ENCODE data around the gene SNRPD3. TPM values are rescaled to one million over a fixed set of nuclear protein-coding genes. Genes with fewer than 3 reads are reported as not detected.
A peak's percentile ranks its signal among the peaks of the same experiment; 100 is the strongest.

The SNRPD3 gene
- total RNA-seq, 1 experiment from 2014 or later: 220 TPM

DNA sequence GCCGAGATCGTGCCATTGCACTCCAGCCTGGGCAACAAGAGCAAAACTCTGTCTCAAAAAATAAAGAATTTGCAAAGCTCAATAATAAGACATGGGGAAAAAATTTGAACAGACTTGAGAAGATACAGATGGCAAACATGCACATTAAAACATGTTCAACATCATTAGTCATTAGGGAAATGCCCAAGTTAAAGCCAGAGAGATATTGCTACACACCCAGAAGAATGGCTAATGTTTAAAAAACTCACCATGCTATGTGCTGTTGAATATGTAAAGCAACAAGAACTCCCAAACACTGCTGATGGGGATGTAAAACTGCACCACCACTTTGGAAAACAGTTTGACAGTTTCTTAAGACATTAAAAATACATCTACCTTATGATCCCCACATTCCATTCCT, 24.5 kb downstream of the SNRPD3 start:
- Histone ChIP-seq H3K4me1 (ENCODE audit: insufficient read depth, low read length, poor library complexity, severe bottlenecking) (peaks cover 26% of the 10 kb centered on the region), H3K9me3 (ENCODE audit: low read depth, low read length, poor library complexity, severe bottlenecking) (no peaks in the 10 kb centered on the region), H3K36me3 (ENCODE audit: insufficient read depth, low read length, poor library complexity, severe bottlenecking) (peaks cover 7% of the 10 kb centered on the region), H3K4me3 (ENCODE audit: low read depth, low read length, poor library complexity, severe bottlenecking) (no peak overlapping the region), H3K27me3 (replicated peaks; ENCODE audit: insufficient read depth, low read depth, low read length, poor library complexity) (no peaks in the 10 kb centered on the region), H3K27ac (ENCODE audit: low read depth, low read length, poor library complexity, severe bottlenecking) (no peak overlapping the region)
- no TSS peak for BruUV-seq (replicated peaks)
- CTCF ChIA-PET: no interaction called here
- POLR2A ChIA-PET (ENCODE audit: low non-redundant PET): no interaction called here
- TF ChIP-seq, protein P1, sequence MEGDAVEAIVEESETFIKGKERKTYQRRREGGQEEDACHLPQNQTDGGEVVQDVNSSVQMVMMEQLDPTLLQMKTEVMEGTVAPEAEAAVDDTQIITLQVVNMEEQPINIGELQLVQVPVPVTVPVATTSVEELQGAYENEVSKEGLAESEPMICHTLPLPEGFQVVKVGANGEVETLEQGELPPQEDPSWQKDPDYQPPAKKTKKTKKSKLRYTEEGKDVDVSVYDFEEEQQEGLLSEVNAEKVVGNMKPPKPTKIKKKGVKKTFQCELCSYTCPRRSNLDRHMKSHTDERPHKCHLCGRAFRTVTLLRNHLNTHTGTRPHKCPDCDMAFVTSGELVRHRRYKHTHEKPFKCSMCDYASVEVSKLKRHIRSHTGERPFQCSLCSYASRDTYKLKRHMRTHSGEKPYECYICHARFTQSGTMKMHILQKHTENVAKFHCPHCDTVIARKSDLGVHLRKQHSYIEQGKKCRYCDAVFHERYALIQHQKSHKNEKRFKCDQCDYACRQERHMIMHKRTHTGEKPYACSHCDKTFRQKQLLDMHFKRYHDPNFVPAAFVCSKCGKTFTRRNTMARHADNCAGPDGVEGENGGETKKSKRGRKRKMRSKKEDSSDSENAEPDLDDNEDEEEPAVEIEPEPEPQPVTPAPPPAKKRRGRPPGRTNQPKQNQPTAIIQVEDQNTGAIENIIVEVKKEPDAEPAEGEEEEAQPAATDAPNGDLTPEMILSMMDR (conservative IDR thresholded peaks at IDR 0.05; ENCODE audit: low read depth, low read length): no peak
- TF ChIP-seq EZH2 (IDR thresholded peaks at IDR 0.05; ENCODE audit: borderline replicate concordance, low read depth, low read length, poor library complexity, severe bottlenecking): no peak
- no peak for DNase-seq (ENCODE audit: low spot score)
- intact Hi-C loops (cut with micrococcal nuclease; ENCODE audit: unreplicated experiment): no loop called here

DNA sequence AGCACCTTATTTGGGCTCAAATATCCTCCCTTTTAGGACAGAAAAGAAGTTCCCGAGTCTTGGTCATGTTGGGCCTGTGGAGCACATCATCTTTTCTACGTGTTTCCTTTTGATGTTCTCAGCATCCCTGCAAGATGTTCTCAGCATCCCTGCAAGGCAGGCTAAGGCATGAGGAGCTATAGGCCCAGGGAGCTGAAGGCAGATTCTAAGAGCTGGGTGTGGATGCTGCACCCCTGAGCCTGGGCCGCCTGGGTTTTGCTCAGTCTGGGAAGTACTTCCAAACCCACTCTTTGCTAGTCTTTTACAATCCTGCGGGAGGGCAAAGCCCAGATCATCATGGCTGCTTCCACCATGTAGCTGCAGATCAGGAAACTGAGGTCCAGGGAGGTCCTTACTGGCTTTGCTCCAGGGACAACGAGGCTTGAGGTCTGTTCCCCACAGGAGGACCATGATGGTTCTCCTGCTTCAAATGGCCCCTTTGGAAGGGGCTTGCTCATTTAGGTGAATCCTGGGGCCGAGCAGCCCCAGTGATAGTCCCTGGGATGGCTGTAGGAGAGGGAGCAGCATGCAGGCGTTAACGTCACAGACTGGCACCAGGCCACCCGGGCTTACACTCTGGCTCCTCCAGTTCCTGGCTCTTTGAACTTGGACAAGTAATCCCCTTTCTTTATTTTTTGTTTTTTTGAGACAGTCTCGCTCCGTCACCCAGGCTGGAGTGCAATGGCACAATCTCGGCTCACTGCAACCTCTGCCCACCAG, 26.4 kb downstream of the SNRPD3 start:
- Histone ChIP-seq H3K27ac (ENCODE audit: low read depth, low read length, poor library complexity, severe bottlenecking) (no peak overlapping the region), H3K4me3 (ENCODE audit: low read depth, low read length, poor library complexity, severe bottlenecking) (no peak overlapping the region), H3K27me3 (replicated peaks; ENCODE audit: insufficient read depth, low read depth, low read length, poor library complexity) (no peaks in the 10 kb centered on the region), H3K4me1 (ENCODE audit: insufficient read depth, low read length, poor library complexity, severe bottlenecking) (peaks cover 26% of the 10 kb centered on the region), H3K36me3 (ENCODE audit: insufficient read depth, low read length, poor library complexity, severe bottlenecking) (no peaks in the 10 kb centered on the region), H3K9me3 (ENCODE audit: low read depth, low read length, poor library complexity, severe bottlenecking) (no peaks in the 10 kb centered on the region)
- DNase-seq (ENCODE audit: low spot score): no peak
- intact Hi-C loops (cut with micrococcal nuclease; ENCODE audit: unreplicated experiment): no loop called here
- BruUV-seq (replicated peaks): no TSS peak
- TF ChIP-seq, protein P1 (conservative IDR thresholded peaks at IDR 0.05; ENCODE audit: low read depth, low read length): no peak
- TF ChIP-seq EZH2 (IDR thresholded peaks at IDR 0.05; ENCODE audit: borderline replicate concordance, low read depth, low read length, poor library complexity, severe bottlenecking): no peak
- CTCF ChIA-PET: no interaction called here
- POLR2A ChIA-PET (ENCODE audit: low non-redundant PET): no interaction called here

DNA sequence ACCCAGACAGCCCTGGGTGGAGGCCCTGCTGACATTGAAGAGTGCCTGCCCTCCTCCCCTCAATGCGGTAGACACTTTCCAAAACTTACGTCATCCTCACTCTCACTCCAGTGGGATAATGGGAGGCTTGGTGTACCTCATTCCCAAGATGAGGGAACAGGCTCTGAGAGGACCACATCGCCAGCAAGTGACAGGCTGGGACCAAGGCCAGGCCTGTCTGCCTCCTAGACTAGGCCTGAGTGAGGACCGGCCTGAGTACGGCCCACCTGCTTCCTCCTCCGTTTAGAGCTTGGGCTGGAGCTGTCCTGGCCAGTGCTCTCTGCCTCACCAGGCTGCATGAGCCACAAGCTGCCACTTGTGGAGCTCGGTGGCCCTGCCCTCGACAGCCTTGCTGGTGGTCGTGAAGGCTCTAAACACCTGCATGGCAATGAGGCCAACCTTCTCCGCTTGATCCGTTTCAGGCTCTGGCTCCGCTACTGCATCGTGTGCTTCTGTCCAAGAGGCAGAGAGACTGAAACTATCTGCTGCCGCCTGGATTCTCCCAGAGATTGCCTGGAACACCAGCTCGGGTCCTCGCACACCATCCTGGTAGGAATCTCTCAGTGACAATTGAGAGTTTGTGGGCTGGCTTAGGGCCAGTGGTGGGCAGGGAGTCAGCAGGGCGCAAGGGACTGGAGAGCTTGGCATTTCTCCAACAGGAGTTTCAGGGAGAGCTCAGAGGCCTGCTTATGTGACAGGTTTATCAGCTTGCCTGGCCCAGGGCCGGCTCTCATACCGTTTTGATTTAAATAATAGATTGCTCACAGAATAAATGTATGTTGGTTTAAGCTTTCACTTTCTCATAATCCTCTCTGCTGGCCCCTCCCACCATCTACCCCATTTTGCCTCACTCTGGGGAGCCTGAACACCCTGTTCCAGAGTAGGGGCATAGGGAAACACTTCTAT, 27.7 kb downstream of the SNRPD3 start:
- H3K36me3 ChIP-seq (ENCODE audit: insufficient read depth, low read length, poor library complexity, severe bottlenecking): no peaks in the 10 kb centered on the region
- peak; percentile 54 for DNase-seq (ENCODE audit: low spot score)
- no peaks in the 10 kb centered on the region for H3K27me3 ChIP-seq (replicated peaks; ENCODE audit: insufficient read depth, low read depth, low read length, poor library complexity)
- peak overlapping the region; percentile 55 for H3K27ac ChIP-seq (ENCODE audit: low read depth, low read length, poor library complexity, severe bottlenecking)
- no peaks in the 10 kb centered on the region for H3K9me3 ChIP-seq (ENCODE audit: low read depth, low read length, poor library complexity, severe bottlenecking)
- no peak for TF ChIP-seq EZH2 (IDR thresholded peaks at IDR 0.05; ENCODE audit: borderline replicate concordance, low read depth, low read length, poor library complexity, severe bottlenecking)
- TF ChIP-seq, protein P1 (conservative IDR thresholded peaks at IDR 0.05; ENCODE audit: low read depth, low read length): no peak
- intact Hi-C loops (cut with micrococcal nuclease; ENCODE audit: unreplicated experiment): no loop called here
- ChIA-PET POLR2A (ENCODE audit: low non-redundant PET) (no interaction called here), CTCF (no interaction called here)
- BruUV-seq (replicated peaks): no TSS peak
- H3K4me1 ChIP-seq (ENCODE audit: insufficient read depth, low read length, poor library complexity, severe bottlenecking): peaks cover 26% of the 10 kb centered on the region
- no peak overlapping the region for H3K4me3 ChIP-seq (ENCODE audit: low read depth, low read length, poor library complexity, severe bottlenecking)

Measured in A673 (cell line).